OCI-LY3 (cell line): ENCODE measurements around the gene MYO1F.
"Not testable (repeated sequence)": the region's sequence is repeated elsewhere in the genome, so short reads cannot be mapped to it uniquely, and the experiment has no call there.

Source experiments
- H2AFZ ChIP-seq: fragments of 200-600, 300-600 bp; shearing (Covaris generic); 2 replicates; pipeline ENCODE4 v1.6.0; 2014; ENCODE audit warnings: antibody characterized with exemption, low read depth, low read length
- H3K27ac ChIP-seq: fragments of 200-600, 300-600 bp; sonication (generic); 2 replicates; pipeline ENCODE4 v1.5.1; 2014; ENCODE audit warnings: mild to moderate bottlenecking, low read length, moderate library complexity, mixed read lengths
- H3K27me3 ChIP-seq: fragments of 200-600, 300-600 bp; sonication (generic); 2 replicates; pipeline ENCODE4 v1.6.1; 2014; ENCODE audit warnings: low read depth, low read length, mixed read lengths
- H3K36me3 ChIP-seq: fragments of 200-600, 300-600 bp; sonication (generic); replicated peaks from 2 replicates; pipeline ENCODE3; 2014; ENCODE audit warnings: low read depth, low read length, mixed read lengths
- H3K4me1 ChIP-seq: fragments of 300-600, 200-600 bp; sonication (generic); 2 replicates; pipeline ENCODE4 v1.6.1; 2014; ENCODE audit warnings: low read length, mixed read lengths
- H3K4me2 ChIP-seq: fragments of 200-600, 300-600 bp; sonication (generic); 2 replicates; pipeline ENCODE4 v1.6.1; 2014; ENCODE audit warnings: low read length, mixed read lengths
- H3K4me3 ChIP-seq: fragments of 300-600, 200-600 bp; sonication (generic); 2 replicates; pipeline ENCODE4 v1.5.1; 2014; ENCODE audit warnings: antibody characterized with exemption, mild to moderate bottlenecking, low read length, moderate library complexity
- H3K79me2 ChIP-seq: fragments of 300-600, 200-600 bp; shearing (Covaris generic); 2 replicates; pipeline ENCODE4 v1.6.1; 2014; ENCODE audit warnings: mild to moderate bottlenecking, low read length, mixed read lengths
- H3K9ac ChIP-seq: fragments of 300-600, 200-600 bp; shearing (Covaris generic); 2 replicates; pipeline ENCODE4 v1.6.0; 2014; ENCODE audit warnings: mild to moderate bottlenecking, low read length, moderate library complexity
- H3K9me3 ChIP-seq: fragments of 200-600, 300-600 bp; shearing (Covaris generic); 2 replicates; pipeline ENCODE4 v1.6.1; 2014; ENCODE audit warnings: low read length, mixed read lengths; ENCODE audit not compliant: insufficient read depth
- H4K20me1 ChIP-seq: fragments of 200-600, 300-600 bp; sonication (generic); 2 replicates; pipeline ENCODE4 v1.6.1; 2016; ENCODE audit warnings: low read length, mixed read lengths; ENCODE audit not compliant: insufficient read depth
- CTCF ChIP-seq: fragments of 200-600, 300-600 bp; sonication (generic); IDR thresholded peaks from 2 replicates; pipeline ENCODE4 v1.5.1; 2014; ENCODE audit warnings: antibody characterized with exemption, low read length, low read depth
- EZH2phosphoT487 ChIP-seq: fragments of 200-600 bp; shearing (Covaris generic); IDR thresholded peaks from 2 replicates; pipeline ENCODE4 v1.6.1; 2018; ENCODE audit warnings: antibody characterized with exemption, mixed run types, low read depth

Gene MYO1F

DNA sequence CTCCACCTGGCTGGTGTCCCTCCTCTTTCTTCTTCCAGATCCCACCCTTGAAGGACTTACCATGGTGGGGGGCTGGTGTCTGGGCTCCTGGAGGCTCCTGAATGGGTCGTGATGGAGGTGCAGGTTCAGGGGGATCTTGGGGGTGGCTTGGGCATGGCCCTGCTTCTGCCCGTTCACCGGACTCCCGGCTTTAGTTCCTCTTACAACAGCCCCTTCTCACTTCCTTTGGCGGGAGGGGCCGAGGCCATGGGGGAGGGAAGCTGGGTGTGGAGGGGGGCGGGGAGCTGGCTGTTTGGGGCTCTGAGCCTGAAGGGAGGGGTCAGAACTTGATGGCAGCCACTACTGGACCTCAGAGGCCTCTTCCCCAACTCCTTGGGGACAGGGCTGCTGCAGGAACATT is at the start of gene MYO1F:
TSS of gene MYO1F (minus strand) at position 196 of the 400 bp plus-strand sequence. CDS start at position 63, 133 bp downstream.
- H2AFZ ChIP-seq = peak within 1 kb of the TSS; percentile 93
- peak within 1 kb of the TSS; percentile 83 for H3K4me2 ChIP-seq
- peak within 1 kb of the TSS; percentile 69 for H3K9ac ChIP-seq
- H3K79me2 ChIP-seq = no peaks in the 10 kb centered on the region
- no peak within 1 kb of the TSS for H3K27ac ChIP-seq
- peak within 1 kb of the TSS; percentile 78 for H3K4me3 ChIP-seq
- TF ChIP-seq EZH2phosphoT487 = no peak
- no peak for TF ChIP-seq CTCF
- H3K27me3 ChIP-seq = peaks cover 15% of the 10 kb centered on the region
- no peaks in the 10 kb centered on the region for H3K9me3 ChIP-seq
- H3K36me3 ChIP-seq = no peaks in the 10 kb centered on the region
- H3K4me1 ChIP-seq = peaks cover 29% of the 10 kb centered on the region
- no peaks in the 10 kb centered on the region for H4K20me1 ChIP-seq

- Histone ChIP-seq H3K4me3 (no peak overlapping the region), H3K27ac (no peak overlapping the region), H3K36me3 (no peaks in the 10 kb centered on the region), H3K27me3 (no peaks in the 10 kb centered on the region), H3K4me2 (no peak overlapping the region), H3K79me2 (no peaks in the 10 kb centered on the region), H3K9ac (no peak overlapping the region), H3K9me3 (no peaks in the 10 kb centered on the region), H3K4me1 (no peaks in the 10 kb centered on the region), H4K20me1 (no peaks in the 10 kb centered on the region), H2AFZ (no peak overlapping the region)
- TF ChIP-seq CTCF = no peak
These were observed 49.6 kb upstream of the MYO1F start for GRCh38 chr19:8626842-8627241.

DNA sequence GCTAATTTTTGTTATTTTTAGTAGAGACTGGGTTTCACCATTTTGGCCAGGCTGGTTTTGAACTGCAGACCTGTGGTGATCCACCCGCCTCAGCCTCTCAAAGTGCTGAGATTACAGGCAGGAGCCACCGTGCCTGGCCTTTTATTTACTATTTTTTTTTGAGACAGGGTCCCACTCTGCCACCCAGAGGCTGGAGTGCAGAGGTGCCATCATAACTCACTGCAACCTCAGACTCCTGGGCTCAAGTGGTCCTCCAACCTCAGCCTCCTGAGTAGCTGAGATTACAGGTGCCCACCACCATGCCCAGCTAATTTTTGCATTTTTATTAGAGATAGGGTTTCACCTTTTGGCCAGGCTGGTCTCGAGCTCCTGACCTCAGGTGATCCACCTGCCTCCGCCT is 45.6 kb upstream of the MYO1F start:
- not testable (repeated sequence) for H3K36me3 ChIP-seq, H3K4me2 ChIP-seq, H3K27ac ChIP-seq, H3K9me3 ChIP-seq, H3K4me1 ChIP-seq, H3K27me3 ChIP-seq, H3K4me3 ChIP-seq, H3K79me2 ChIP-seq, H2AFZ ChIP-seq, H3K9ac ChIP-seq, H4K20me1 ChIP-seq
- peak; percentile 9; the same call in 1 of the 2 replicates for TF ChIP-seq CTCF

DNA sequence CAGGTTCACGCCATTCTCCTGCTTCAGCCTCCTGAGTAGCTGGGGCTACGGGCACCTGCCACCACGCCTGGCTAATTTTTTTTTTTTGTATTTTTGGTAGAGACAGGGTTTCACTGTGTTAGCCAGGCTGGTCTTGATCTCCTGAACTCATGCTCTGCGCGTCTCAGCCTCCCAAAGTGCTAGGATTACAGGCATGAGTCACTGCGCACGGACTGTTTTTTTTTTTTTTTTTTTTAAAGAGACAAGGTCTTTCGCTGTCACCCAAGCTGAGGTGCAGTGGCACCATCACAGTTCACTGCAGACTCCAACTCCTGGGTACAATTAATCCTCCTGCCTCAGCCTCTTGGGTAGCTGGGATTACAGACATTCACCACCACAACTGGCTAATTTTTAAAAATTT is 41.5 kb upstream of the MYO1F start:
- H3K36me3 ChIP-seq = no peaks in the 10 kb centered on the region
- no peak overlapping the region for H3K27ac ChIP-seq
- H3K27me3 ChIP-seq = no peaks in the 10 kb centered on the region
- H3K79me2 ChIP-seq = no peaks in the 10 kb centered on the region
- H4K20me1 ChIP-seq = no peaks in the 10 kb centered on the region
- H3K4me1 ChIP-seq = no peaks in the 10 kb centered on the region
- no peak overlapping the region for H3K9ac ChIP-seq
- H2AFZ ChIP-seq = no peak overlapping the region
- H3K4me3 ChIP-seq = no peak overlapping the region
- no peak overlapping the region for H3K4me2 ChIP-seq
- no peaks in the 10 kb centered on the region for H3K9me3 ChIP-seq
- no peak for TF ChIP-seq EZH2phosphoT487
- no peak for TF ChIP-seq CTCF
